Subcutaneous abdominal adipose tissue (tissue), 5 donors: ENCODE data around the gene RBM14.
A peak's percentile ranks its signal among the peaks of the same experiment; 100 is the strongest.

Experiments used
- H3K27ac ChIP-seq: one replicate; pipeline ENCODE4 v1.7.0; 2013; ENCODE audit warnings: low read depth, mild to moderate bottlenecking, inconsistent platforms, low read length, moderate library complexity
- H3K27me3 ChIP-seq, 5 donors: one replicate each; pipeline ENCODE4 v1.7.0; 2013; ENCODE audit warnings: low read length in 5 of 5, inconsistent platforms in 1 of 5; ENCODE audit not compliant: control insufficient read depth in 5 of 5, insufficient read depth in 4 of 5
- H3K36me3 ChIP-seq, 5 donors: one replicate each; pipeline ENCODE4 v1.7.0; 2013; ENCODE audit warnings: low read length in 5 of 5; ENCODE audit not compliant: control insufficient read depth in 5 of 5, insufficient read depth in 5 of 5
- H3K4me1 ChIP-seq, 5 donors: one replicate each; pipeline ENCODE4 v1.7.0; 2013; ENCODE audit warnings: low read length in 5 of 5, mild to moderate bottlenecking in 3 of 5, moderate library complexity in 1 of 5; ENCODE audit not compliant: control insufficient read depth in 5 of 5, insufficient read depth in 5 of 5
- H3K4me3 ChIP-seq, 5 donors: one replicate each; pipeline ENCODE4 v1.7.0; 2013; ENCODE audit warnings: low read length in 5 of 5, low read depth in 1 of 5
- H3K9ac ChIP-seq, 5 donors: one replicate each; pipeline ENCODE4 v1.7.0; 2013; ENCODE audit warnings: low read length in 5 of 5, mild to moderate bottlenecking in 4 of 5, moderate library complexity in 3 of 5
- H3K9me3 ChIP-seq, 5 donors: one replicate each; pipeline ENCODE4 v1.7.0; 2013; ENCODE audit warnings: low read length in 5 of 5; ENCODE audit not compliant: control insufficient read depth in 5 of 5
- donor health status: healthy.
- donor health status: healthy.
- donor health status: healthy.
- donor health status: healthy.
- donor health status: healthy.

Gene RBM14

GRCh38 chr11:66612458-66612857, 4.0 kb upstream of the RBM14 start:
- no peak overlapping the region for H3K27ac ChIP-seq
- H3K9me3 ChIP-seq: no peaks in the 10 kb centered on the region
- no peak overlapping the region for H3K4me3 ChIP-seq
- no peak overlapping the region for H3K9ac ChIP-seq
- H3K4me1 ChIP-seq: peaks cover 2 to 16% (median 10%) of the 10 kb centered on the region in 5 donors
- H3K36me3 ChIP-seq: no peaks in the 10 kb centered on the region
- no peaks in the 10 kb centered on the region for H3K27me3 ChIP-seq

DNA sequence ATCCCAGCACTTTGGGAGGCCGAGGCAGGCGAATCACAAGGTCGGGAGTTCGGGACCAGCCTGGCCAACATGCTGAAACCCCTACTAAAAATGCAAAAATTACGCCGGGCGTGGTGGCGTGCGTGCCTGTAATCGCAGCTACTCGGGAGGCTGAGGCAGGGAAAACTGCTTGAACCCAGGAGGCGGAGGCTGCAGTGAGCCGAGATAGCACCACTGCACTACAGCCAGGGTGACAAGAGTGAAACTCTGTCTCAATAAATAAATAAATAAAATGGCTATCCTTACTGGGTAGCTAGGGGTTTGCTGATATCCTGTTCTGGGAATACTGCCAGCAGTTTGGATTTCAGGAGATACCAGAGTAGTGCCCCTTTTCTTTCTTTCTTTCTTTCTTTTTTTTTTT, 2.4 kb upstream of the RBM14 start:
- Histone ChIP-seq H3K4me3 (no peak overlapping the region), H3K9me3 (no peaks in the 10 kb centered on the region), H3K36me3 (no peaks in the 10 kb centered on the region), H3K9ac (no peak overlapping the region), H3K27me3 (no peaks in the 10 kb centered on the region), H3K27ac (no peak overlapping the region), H3K4me1 (peaks cover 4 to 31% (median 24%) of the 10 kb centered on the region in 5 donors)

GRCh38 chr11:66617155-66617834, 865 bp downstream of the RBM14 start:
- peaks cover 4 to 48% (median 46%) of the 10 kb centered on the region in 5 donors for H3K4me1 ChIP-seq
- H3K27ac ChIP-seq: peak overlapping the region; percentile 97
- H3K4me3 ChIP-seq: peak overlapping the region; percentile 75 to 100 (median 99)
- H3K27me3 ChIP-seq: no peaks in the 10 kb centered on the region
- peaks cover 0 to under 1% (median 0%) of the 10 kb centered on the region in 5 donors for H3K36me3 ChIP-seq
- H3K9me3 ChIP-seq: no peaks in the 10 kb centered on the region
- peak overlapping the region; percentile 90 to 98 (median 97) for H3K9ac ChIP-seq

GRCh38 chr11:66619080-66619554, 2.7 kb downstream of the RBM14 start:
- H3K4me1 ChIP-seq: peaks cover 9 to 66% (median 62%) of the 10 kb centered on the region in 5 donors

DNA sequence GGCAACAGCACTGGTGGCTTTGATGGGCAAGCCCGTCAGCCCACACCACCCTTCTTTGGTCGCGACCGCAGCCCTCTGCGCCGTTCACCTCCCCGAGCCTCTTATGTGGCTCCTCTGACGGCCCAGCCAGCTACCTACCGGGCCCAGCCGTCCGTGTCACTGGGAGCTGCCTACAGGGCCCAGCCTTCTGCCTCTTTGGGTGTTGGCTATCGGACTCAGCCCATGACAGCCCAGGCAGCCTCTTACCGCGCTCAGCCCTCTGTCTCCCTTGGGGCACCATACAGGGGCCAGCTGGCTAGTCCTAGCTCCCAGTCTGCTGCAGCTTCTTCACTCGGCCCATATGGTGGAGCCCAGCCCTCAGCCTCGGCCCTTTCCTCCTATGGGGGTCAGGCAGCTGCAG, 8.0 kb downstream of the RBM14 start:
- H3K27ac ChIP-seq: no peak overlapping the region
- no peaks in the 10 kb centered on the region for H3K27me3 ChIP-seq
- peaks cover 6 to 69% (median 53%) of the 10 kb centered on the region in 5 donors for H3K4me1 ChIP-seq
- H3K9me3 ChIP-seq: no peaks in the 10 kb centered on the region
- no peak overlapping the region for H3K4me3 ChIP-seq
- peaks cover 14 to 68% (median 65%) of the 10 kb centered on the region in 5 donors for H3K36me3 ChIP-seq
- peak overlapping the region in 1 of 5 donors; percentile 4 for H3K9ac ChIP-seq

More at GRCh38 chr11:66619080-66619554, 2.7 kb downstream of the RBM14 start:
- Histone ChIP-seq H3K27me3 (no peaks in the 10 kb centered on the region), H3K9ac (peak overlapping the region; percentile 3 to 98 (median 94)), H3K27ac (peak overlapping the region; percentile 97), H3K4me3 (peak overlapping the region; percentile 75 to 100 (median 99)), H3K9me3 (no peaks in the 10 kb centered on the region), H3K36me3 (peaks cover 4 to 15% (median 13%) of the 10 kb centered on the region in 5 donors)

GRCh38 chr11:66625041-66625751, 8.8 kb downstream of the RBM14 start:
- Histone ChIP-seq H3K4me1 (peaks cover 6 to 65% (median 49%) of the 10 kb centered on the region in 5 donors), H3K9me3 (no peaks in the 10 kb centered on the region), H3K27ac (no peak overlapping the region), H3K9ac (no peak overlapping the region), H3K4me3 (no peak overlapping the region), H3K36me3 (peaks cover 15 to 75% (median 68%) of the 10 kb centered on the region in 5 donors), H3K27me3 (no peaks in the 10 kb centered on the region)

DNA sequence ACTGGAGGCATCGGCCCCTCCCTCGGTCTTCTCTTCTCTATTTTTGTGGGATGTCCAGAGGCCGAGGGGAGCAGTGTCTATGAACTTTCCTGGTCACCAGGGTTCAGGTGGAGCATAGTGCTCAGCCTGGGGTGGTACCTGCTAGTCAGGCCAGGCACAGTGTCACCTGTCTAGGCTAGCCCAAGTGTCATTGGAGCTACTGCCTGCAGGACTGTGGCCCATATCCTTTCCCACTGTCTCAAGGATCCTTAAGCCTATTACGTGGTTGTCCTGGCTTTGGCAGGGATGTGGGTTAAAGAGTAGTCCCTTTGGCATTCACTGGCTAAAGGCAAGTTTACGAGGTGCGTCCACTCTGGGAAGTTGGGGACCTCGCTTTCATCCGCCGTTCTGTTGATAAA, 9.3 kb downstream of the RBM14 start:
- H3K4me1 ChIP-seq: peaks cover 6 to 60% (median 46%) of the 10 kb centered on the region in 5 donors
- no peaks in the 10 kb centered on the region for H3K27me3 ChIP-seq
- peaks cover 15 to 80% (median 68%) of the 10 kb centered on the region in 5 donors for H3K36me3 ChIP-seq
- H3K4me3 ChIP-seq: no peak overlapping the region
- peak overlapping the region in 1 of 5 donors; percentile 22 for H3K9ac ChIP-seq
- H3K27ac ChIP-seq: no peak overlapping the region
- no peaks in the 10 kb centered on the region for H3K9me3 ChIP-seq

DNA sequence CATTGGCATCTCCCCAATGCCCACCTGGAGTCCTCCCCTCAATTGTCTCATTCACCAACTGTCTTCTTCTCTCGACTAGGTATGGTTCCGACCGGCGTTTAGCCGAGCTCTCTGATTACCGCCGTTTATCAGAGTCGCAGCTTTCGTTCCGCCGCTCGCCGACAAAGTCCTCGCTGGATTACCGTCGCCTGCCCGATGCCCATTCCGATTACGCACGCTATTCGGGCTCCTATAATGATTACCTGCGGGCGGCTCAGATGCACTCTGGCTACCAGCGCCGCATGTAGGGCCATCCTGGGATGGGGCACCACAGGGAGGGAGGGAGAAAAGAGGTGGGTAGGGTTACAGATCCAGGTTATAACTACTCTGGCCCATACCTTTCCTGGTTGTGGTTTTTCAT, 10.0 kb downstream of the RBM14 start:
- Histone ChIP-seq H3K4me1 (peaks cover 6 to 53% (median 40%) of the 10 kb centered on the region in 5 donors), H3K9ac (no peak overlapping the region), H3K9me3 (no peaks in the 10 kb centered on the region), H3K27me3 (no peaks in the 10 kb centered on the region), H3K27ac (no peak overlapping the region), H3K4me3 (no peak overlapping the region), H3K36me3 (peaks cover 15 to 80% (median 68%) of the 10 kb centered on the region in 5 donors)

GRCh38 chr11:66626926-66627325, 10.5 kb downstream of the RBM14 start:
- Histone ChIP-seq H3K9ac (no peak overlapping the region), H3K4me3 (no peak overlapping the region), H3K4me1 (peaks cover 6 to 52% (median 36%) of the 10 kb centered on the region in 5 donors), H3K36me3 (peaks cover 15 to 80% (median 68%) of the 10 kb centered on the region in 5 donors), H3K27me3 (no peaks in the 10 kb centered on the region), H3K27ac (no peak overlapping the region), H3K9me3 (no peaks in the 10 kb centered on the region)

DNA sequence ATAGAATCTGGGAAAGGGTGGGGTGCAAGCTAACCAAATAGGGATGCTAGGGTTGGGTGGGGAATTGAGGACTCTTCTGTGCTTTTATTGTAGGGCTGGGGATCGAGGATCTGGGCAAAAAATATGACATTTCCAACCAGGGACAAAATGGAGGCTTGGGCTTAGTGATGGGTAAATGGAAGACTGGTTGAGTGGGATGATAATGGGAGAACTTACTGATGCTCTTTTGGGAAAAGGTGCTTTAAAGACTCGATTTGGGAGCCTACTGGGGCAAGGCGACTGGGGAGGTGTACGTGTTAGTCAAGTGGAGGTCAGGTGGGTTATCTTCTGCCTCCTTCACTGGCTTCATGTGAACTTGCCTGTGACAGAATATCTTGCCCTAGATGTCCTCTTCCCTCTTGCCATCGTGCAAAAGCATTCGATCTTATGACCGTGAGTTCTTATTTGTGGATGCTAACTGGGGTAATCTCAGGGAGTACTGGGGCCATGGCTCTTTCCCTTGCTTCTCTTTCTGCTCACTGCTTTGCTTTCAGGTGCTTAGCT, 11.7 kb downstream of the RBM14 start:
- Histone ChIP-seq H3K27ac (no peak overlapping the region), H3K9ac (no peak overlapping the region), H3K36me3 (peaks cover 10 to 75% (median 64%) of the 10 kb centered on the region in 5 donors), H3K4me1 (peaks cover 6 to 47% (median 31%) of the 10 kb centered on the region in 5 donors), H3K9me3 (no peaks in the 10 kb centered on the region), H3K4me3 (no peak overlapping the region), H3K27me3 (no peaks in the 10 kb centered on the region)
